Upper lobe of left lung (tissue), 4 donors: ENCODE data around the gene HIP1.

Source experiments
- POLR2A ChIP-seq, 4 donors: fragments of 450-650 bp; IDR thresholded peaks; one replicate each; pipeline ENCODE4 v1.5.1; 2016 to 2017; ENCODE audit warnings: antibody characterized with exemption in 4 of 4, mild to moderate bottlenecking in 2 of 4
- TF ChIP-seq, protein P1 (sequence below), 6 experiments: fragments of 450-650 bp in 4 of 6; fragments of 200-600 bp in 2 of 6; sonication (generic) in 2 of 6; IDR thresholded peaks; one replicate each; pipeline ENCODE4 v1.5.1; 2016 to 2019; ENCODE audit warnings: antibody characterized with exemption in 6 of 6

GRCh38 chr7:75619636-75620035 is 119.1 kb downstream of the HIP1 start:
- no peak for TF ChIP-seq POLR2A (IDR thresholded peaks at IDR 0.05)
- TF ChIP-seq, protein P1, sequence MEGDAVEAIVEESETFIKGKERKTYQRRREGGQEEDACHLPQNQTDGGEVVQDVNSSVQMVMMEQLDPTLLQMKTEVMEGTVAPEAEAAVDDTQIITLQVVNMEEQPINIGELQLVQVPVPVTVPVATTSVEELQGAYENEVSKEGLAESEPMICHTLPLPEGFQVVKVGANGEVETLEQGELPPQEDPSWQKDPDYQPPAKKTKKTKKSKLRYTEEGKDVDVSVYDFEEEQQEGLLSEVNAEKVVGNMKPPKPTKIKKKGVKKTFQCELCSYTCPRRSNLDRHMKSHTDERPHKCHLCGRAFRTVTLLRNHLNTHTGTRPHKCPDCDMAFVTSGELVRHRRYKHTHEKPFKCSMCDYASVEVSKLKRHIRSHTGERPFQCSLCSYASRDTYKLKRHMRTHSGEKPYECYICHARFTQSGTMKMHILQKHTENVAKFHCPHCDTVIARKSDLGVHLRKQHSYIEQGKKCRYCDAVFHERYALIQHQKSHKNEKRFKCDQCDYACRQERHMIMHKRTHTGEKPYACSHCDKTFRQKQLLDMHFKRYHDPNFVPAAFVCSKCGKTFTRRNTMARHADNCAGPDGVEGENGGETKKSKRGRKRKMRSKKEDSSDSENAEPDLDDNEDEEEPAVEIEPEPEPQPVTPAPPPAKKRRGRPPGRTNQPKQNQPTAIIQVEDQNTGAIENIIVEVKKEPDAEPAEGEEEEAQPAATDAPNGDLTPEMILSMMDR (IDR thresholded peaks at IDR 0.05), result no peak
